ENCODE measurements around the gene AUH. TPM values are rescaled to one million over a fixed set of nuclear protein-coding genes. Genes with fewer than 3 reads are reported as not detected.

AUH gene
- total RNA-seq, 1 experiment from 2014 or later: 21.7 TPM

- no peak for DNase-seq
- WGBS (ENCODE audit: extremely low coverage, insufficient read length, low lambda C conversion rate): no CpG with 5 or more reads among the region's 3 CpGs
- Histone ChIP-seq H3K27me3 (ENCODE audit: insufficient read depth, low read length) (no peaks in the 10 kb centered on the region), H4K91ac (ENCODE audit: insufficient read length, low read depth, low read length) (no peak overlapping the region), H3K9me3 (ENCODE audit: control insufficient read depth, low read depth, low read length) (no peaks in the 10 kb centered on the region), H3K27ac (ENCODE audit: insufficient read length, low read depth, low read length) (no peak overlapping the region), H3K23me2 (ENCODE audit: insufficient read length, low read depth, low read length, poor library complexity, severe bottlenecking) (no peaks in the 10 kb centered on the region), H2BK12ac (ENCODE audit: insufficient read length, low read depth, low read length) (no peak overlapping the region), H2BK120ac (ENCODE audit: low read depth, low read length, poor library complexity, severe bottlenecking) (no peak overlapping the region), H2BK15ac (ENCODE audit: low read depth, low read length) (no peak overlapping the region), H3K23ac (ENCODE audit: insufficient read length, low read depth, low read length) (no peak overlapping the region), H3K56ac (ENCODE audit: insufficient read length, low read depth, low read length) (no peak overlapping the region), H3K79me2 (ENCODE audit: insufficient read depth, low read length) (no peaks in the 10 kb centered on the region), H3K4ac (ENCODE audit: low read depth, low read length) (no peak overlapping the region), H2AFZ (ENCODE audit: low read length) (no peak overlapping the region), H3K18ac (ENCODE audit: insufficient read length, low read depth, low read length) (no peak overlapping the region), H3K14ac (ENCODE audit: insufficient read depth, low read length) (no peak overlapping the region), H4K20me1 (ENCODE audit: control insufficient read depth, insufficient read depth, insufficient read length) (no peaks in the 10 kb centered on the region), H2AK5ac (ENCODE audit: insufficient read length, low read length) (no peak overlapping the region), H3K4me1 (ENCODE audit: insufficient read depth, low read length) (no peaks in the 10 kb centered on the region; the same call in 1 of the 2 replicates), H2BK20ac (ENCODE audit: low read depth, low read length, poor library complexity, severe bottlenecking) (no peak overlapping the region), H3T11ph (ENCODE audit: low read length) (no peak overlapping the region), H4K5ac (ENCODE audit: insufficient read length, low read depth, low read length) (no peak overlapping the region), H3K9ac (ENCODE audit: extremely low read depth, insufficient read length, low read length) (no peak overlapping the region), H3K4me2 (ENCODE audit: insufficient read depth, insufficient read length, low read length) (no peak overlapping the region), H4K8ac (replicated peaks; ENCODE audit: insufficient read length, low read depth, low read length) (no peak overlapping the region), H3K79me1 (ENCODE audit: insufficient read depth, low read depth, low read length, poor library complexity, severe bottlenecking) (no peaks in the 10 kb centered on the region), H2BK5ac (ENCODE audit: insufficient read length, low read length) (no peak overlapping the region)
- no peaks in the 10 kb centered on the region for H3K36me3 Mint-ChIP-seq (ENCODE audit: insufficient read depth in 1 of 3, low read depth in 3 of 3)
- no peak for TF ChIP-seq CTCF (conservative IDR thresholded peaks at IDR 0.05)
- peaks cover 16 to 25% of the 10 kb centered on the region in 2 experiments for H3K4me1 Mint-ChIP-seq
- H3K27ac Mint-ChIP-seq: no peak overlapping the region
- H3K4me3 Mint-ChIP-seq: no peak overlapping the region
- no peaks in the 10 kb centered on the region for H3K27me3 Mint-ChIP-seq (ENCODE audit: low read depth)
- H3K9me3 Mint-ChIP-seq: peaks cover 0 to 1% of the 10 kb centered on the region in 2 experiments; a peak in 1 of 5 replicates
Observed at GRCh38 chr9:91276513-91276912, 85.2 kb downstream of the AUH start.
